Measurements from ENCODE around the gene JPH4.

Gene JPH4

GRCh38 chr14:23525611-23526010 lies 53.0 kb downstream of the JPH4 start:
- DNase-seq (ENCODE audit: low spot score) = no peak

GRCh38 chr14:23524954-23525353 lies 53.6 kb downstream of the JPH4 start:
- no peak for DNase-seq (ENCODE audit: low spot score)

DNA sequence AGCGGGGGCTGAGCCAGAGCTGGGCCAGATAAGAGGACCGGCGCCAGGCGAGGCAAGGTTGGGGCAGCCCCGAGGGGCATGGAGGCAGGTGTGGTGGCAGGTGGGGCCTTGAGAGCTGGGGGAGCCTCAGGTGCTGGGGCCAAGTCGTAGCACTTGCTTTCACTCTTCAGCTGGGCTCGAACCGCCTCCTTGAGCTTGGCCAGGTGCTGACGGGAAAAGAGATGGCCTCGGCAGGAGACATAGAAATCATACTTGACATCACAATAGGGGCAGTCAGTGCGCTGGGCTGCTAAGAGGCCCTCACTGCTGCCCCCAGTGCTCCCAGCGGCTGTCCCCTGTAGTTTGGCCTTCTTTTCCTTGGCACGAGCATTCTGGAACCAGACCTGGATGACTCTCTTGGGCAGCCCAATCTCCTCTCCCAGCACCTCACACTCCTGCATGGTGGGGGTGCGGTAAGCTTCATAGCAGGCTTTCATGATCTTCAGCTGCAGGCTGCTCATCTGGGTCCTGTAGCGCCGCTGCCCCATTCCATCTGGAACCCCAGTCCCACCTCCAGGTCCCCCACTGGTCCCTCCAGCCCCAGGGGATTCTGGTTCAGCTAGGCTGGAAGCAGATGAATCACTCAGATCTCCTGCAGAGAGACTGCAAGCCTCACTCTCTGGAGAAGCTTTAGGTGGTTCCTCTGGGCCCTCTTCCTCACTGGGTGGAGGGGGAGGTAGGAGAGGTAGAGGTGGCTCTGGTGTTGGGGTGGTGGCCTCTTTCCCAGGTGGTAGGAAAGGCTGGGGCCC lies 55.2 kb downstream of the JPH4 start:
- DNase-seq (ENCODE audit: low spot score) = no peak

- no peak for DNase-seq (ENCODE audit: low spot score)
Observed at GRCh38 chr14:23522643-23523198, 55.9 kb downstream of the JPH4 start.

GRCh38 chr14:23521785-23522640 lies 56.6 kb downstream of the JPH4 start:
- DNase-seq (ENCODE audit: low spot score) = no peak

DNA sequence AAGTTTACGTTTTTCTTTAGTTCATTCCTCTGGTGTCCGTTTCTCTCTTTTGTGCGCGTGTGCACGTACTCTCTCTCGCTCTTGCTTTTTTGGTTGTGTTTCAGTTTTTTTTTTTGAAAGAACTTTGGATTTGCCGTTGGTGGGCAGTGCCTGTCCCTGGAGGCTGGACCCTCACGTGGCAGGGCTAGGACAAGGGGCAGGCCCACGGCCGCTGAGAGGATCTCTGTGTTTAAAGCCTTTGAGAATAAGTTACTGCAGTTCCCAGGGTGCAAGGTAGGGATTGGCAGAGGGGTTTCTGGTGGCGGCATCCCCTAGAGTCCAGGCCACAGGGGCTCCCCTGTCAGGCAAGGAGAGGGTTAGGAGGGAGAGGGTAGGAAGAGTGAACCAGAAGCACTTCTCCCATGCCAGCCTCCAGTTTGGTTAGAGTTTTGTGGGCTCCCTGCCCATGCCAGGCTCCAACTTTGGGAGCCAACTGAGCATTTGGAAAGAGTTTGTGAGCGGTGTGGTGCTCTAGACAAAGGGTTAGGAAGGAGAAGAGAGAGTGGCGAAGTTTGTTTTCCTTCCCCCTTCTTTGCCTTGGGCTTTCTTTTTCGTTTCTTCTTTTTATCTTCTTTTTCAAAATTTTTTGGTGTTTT lies 57.6 kb downstream of the JPH4 start:
- no peak for DNase-seq (ENCODE audit: low spot score)

DNA sequence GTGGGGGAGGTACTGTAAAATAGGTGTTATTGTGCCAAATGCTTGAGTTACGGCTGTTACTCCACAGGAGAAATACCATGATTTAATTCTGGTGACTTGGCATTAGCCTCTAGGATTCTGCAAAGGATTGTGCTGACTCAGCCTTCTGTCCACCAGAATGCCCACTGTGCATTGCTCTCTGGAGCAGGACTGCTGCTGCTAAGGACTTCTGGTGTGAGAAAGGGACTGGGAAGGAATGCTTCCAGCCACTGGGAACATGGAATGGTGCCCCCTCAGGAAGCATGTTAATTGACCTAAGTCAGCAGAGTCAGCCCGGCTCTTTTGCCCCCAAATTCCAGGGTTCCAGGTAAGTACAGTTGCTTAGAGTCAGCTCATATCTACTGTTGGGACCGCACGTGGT lies 59.9 kb downstream of the JPH4 start:
- no peak for DNase-seq (ENCODE audit: low spot score)

Measured in hematopoietic multipotent progenitor cell treated with erythropoietin and hydrocortisone succinate and interleukin-3 and kit ligand, for 17 days (in vitro differentiated cells).